Coronary artery (tissue), 2 donors: Measurements from ENCODE around the gene HAPLN2.
"Not testable (repeated sequence)": the region's sequence is repeated elsewhere in the genome, so short reads cannot be mapped to it uniquely, and the experiment has no call there.

ENCODE experiments used
- DNase-seq: peaks from one replicate; pipeline ENCODE4 v3.0.0-alpha.2; 2017; ENCODE audit warnings: low spot score
- H3K27ac ChIP-seq, 2 donors: fragments of 200-600 bp; sonication (generic); one replicate each; pipeline ENCODE4 v1.5.1; 2016 to 2019
- H3K4me3 ChIP-seq: fragments of 200-600 bp; sonication (generic); 2 replicates; pipeline ENCODE4 v1.5.1; 2016; ENCODE audit warnings: mild to moderate bottlenecking, moderate library complexity
- TF ChIP-seq, protein P1 (sequence below): fragments of 200-600 bp; sonication (generic); IDR thresholded peaks from one replicate; pipeline ENCODE4 v1.5.1; 2019; ENCODE audit warnings: antibody characterized with exemption

HAPLN2 gene

DNA sequence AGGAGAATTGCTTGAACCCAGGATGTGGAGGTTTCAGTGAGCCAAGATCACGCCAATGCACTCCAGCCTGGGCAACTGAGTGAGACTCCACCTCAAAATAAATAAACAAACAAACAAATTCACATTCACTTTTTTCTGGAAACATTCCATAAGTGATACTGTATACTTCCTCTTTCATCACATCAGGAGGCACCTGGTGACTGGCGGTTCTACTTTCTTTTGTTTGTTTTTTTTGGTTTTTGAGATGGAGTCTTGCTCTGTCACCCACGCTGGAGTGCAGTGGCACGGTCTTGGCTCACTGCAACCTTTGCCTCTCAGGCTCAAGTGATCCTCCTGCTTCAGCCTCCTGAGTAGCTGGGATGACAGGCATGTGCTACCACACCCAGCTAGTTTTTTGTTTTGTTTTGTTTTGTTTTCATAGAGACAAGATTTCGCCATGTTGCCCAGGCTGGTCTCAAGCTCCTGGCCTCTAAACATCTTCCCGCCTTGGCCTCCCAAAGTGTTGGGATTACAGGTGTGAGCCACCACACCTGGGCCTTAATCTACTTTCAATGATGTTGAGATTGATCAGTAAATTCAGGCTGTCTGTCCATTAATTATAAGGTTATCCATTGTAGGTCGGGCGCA lies 10.7 kb downstream of the HAPLN2 start:
- no peak overlapping the region for H3K27ac ChIP-seq
- H3K4me3 ChIP-seq = no peak overlapping the region
- TF ChIP-seq, protein P1, sequence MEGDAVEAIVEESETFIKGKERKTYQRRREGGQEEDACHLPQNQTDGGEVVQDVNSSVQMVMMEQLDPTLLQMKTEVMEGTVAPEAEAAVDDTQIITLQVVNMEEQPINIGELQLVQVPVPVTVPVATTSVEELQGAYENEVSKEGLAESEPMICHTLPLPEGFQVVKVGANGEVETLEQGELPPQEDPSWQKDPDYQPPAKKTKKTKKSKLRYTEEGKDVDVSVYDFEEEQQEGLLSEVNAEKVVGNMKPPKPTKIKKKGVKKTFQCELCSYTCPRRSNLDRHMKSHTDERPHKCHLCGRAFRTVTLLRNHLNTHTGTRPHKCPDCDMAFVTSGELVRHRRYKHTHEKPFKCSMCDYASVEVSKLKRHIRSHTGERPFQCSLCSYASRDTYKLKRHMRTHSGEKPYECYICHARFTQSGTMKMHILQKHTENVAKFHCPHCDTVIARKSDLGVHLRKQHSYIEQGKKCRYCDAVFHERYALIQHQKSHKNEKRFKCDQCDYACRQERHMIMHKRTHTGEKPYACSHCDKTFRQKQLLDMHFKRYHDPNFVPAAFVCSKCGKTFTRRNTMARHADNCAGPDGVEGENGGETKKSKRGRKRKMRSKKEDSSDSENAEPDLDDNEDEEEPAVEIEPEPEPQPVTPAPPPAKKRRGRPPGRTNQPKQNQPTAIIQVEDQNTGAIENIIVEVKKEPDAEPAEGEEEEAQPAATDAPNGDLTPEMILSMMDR = no peak
- DNase-seq = no peak

DNA sequence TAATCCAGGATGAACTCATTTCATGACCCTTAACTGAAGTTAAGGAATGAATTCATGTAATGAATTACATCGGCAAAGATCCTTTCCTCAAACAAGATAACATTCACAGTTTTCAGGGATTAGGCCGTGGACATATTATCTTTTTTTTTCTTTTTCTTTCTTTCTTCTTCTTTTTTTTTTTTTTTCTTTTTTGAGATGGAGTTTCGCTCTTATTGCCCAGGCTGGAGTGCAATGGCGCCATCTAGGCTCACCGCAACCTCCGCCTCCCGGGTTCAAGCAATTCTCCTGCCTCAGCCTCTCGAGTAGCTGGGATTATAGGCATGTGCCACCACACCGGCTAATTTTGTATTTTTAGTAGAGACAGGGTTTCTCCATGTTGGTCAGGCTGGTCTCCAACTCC lies 11.9 kb downstream of the HAPLN2 start:
- H3K27ac ChIP-seq, H3K4me3 ChIP-seq, DNase-seq: not testable (repeated sequence)

DNA sequence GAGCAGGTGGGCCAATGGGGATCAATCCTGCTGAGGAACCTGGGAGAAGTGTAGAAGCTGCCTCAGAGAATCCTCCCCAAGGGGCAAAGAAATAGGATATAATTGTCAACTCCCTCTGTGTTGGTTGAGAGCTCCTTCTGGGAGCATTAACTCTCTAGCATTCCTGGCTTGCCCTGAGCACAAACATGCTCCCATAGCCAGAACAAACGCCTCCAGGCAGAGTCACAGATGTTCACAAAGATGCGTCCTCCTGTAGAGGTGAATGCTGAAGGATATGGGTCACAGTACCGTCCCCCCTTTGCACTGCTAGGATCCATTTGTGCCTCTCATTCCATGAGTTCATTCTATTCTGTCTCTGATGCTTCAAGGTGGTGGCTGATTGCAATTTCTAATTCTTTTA lies 13.1 kb downstream of the HAPLN2 start:
- DNase-seq = no peak
- no peak overlapping the region for H3K4me3 ChIP-seq
- H3K27ac ChIP-seq = no peak overlapping the region
- TF ChIP-seq, protein P1 = no peak

DNA sequence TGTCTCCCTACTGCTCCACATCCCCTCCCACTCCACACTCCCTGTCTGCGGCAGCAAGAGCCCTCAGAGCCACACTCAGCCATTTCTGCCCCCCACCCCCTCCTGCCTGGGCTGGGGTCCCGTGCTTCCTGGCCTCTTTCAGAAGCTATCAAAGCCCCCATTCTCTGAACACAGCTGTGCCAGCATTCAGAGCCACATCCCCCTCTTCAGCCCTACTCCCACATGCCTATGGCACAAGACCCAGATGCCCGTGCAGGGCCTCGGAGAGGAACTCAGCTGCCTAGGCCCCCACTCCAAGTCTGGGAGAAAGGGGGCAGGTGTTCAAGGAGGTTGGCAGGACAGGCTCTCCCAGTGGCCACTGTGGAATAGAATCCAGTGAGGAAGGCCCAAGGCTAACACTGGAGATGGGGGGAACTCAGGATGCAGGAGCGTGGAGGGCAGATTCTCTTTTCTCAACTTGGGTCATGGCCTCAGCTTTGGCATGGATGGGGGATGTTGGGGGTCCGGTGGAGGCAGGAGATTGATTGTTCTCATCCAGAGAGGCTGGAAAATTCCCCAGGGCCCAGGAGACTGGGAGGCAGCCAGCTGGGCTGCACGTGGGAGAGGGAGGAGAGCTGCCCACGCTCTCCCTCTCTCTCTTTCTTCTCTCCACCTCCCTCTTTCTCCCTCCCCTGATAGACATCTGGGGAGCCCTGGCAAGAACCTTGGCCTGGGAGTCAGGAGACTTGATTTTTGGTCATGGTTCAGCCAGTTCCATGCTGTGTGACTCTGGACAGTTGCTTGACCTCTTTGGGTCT lies 19.2 kb downstream of the HAPLN2 start:
- Histone ChIP-seq H3K4me3 (no peak overlapping the region), H3K27ac (no peak overlapping the region)
- DNase-seq = no peak
- TF ChIP-seq, protein P1 = no peak

DNA sequence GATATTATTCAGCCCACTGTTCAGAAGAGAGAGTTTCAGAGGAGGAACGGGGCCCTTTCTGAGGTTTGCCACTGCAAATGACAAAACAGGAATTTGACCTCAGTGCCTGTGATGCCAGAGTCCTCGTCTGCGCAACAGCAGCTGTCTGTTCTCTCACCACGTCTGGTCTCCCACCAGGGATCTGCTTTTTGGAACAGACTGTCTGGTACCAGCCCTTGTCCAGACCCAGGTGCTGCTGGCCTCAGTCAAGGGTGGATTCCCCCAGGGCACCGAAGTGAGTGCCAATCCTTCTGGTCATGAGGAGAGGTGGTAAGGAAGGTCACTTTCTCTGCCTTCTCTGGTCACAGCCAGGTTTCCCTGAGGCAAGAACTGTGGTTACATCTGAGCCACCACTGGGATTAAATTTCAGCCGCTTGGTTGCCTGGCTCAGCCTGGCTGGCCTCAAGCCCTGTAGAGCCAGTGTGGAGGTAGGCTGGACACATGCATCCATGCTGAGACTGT lies 20.4 kb downstream of the HAPLN2 start:
- TF ChIP-seq, protein P1 = no peak
- Histone ChIP-seq H3K4me3 (no peak overlapping the region), H3K27ac (no peak overlapping the region)
- no peak for DNase-seq

DNA sequence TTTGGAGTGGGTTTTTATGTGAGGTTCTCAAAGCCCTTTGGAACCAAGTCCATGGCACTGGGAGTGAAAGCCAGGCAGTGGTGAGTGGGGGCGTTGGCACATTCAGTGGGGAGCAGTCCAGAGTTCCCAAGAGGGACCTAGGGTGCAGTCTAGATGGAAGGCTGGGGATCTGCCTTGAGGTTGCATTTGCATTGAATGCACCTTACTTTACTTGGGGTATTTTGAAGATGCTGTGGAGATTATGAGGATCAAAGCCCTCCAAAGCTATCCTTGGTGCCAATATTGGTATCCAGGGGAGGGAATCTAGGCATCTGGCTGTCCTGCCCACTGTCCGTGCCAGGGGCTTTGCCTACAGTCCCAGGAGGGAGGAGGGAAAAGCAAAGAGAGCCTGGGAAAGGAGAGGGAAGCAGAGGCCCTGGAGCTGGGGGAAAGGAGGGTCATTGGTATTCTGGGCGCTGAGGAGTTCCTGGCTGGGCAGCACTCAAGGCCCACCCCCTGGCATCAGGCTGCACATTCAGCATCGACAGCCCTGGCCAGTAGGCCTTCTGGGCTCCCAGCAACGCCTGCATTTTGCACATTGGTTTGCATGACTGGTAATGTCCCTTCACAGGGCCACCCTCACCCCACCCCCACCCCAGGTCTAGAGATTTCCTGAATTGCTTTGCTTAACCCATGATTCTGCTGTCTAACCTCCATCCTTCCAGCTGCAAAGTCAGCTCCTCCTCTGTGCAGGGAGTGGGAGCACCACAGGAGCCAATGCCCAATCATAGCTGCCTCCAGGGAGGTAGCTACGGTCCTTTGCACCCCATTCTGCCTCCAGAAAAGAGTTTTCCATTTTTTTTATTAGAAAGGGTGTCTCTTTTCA lies 21.9 kb downstream of the HAPLN2 start:
- H3K27ac ChIP-seq = no peak overlapping the region
- DNase-seq = no peak
- no peak overlapping the region for H3K4me3 ChIP-seq
- TF ChIP-seq, protein P1 = no peak

DNA sequence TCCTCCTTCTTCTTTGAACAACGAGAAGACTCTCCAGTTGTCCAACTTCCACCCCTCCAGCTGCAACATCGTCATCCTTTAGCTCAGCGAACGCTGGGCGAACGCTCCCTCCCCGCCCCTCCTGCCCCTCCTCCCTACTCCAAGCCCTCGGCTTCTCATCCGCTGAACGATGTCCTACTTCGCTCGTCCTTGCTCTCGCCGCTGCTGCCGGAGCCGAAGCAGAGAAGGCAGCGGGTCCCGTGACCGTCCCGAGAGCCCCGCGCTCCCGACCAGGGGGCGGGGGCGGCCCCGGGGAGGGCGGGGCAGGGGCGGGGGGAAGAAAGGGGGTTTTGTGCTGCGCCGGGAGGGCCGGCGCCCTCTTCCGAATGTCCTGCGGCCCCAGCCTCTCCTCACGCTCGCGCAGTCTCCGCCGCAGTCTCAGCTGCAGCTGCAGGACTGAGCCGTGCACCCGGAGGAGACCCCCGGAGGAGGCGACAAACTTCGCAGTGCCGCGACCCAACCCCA lies 22.6 kb downstream of the HAPLN2 start, which contains the start of gene BCAN:
Gene BCAN, plus strand, starts transcription at position 357 of the 504 bp plus-strand sequence. CDS start 3,938 bp downstream, outside the sequence.
- no peak within 1 kb of the TSS for H3K27ac ChIP-seq
- peak within 1 kb of the TSS; percentile 67 for H3K4me3 ChIP-seq
- TF ChIP-seq, protein P1 = no peak
- DNase-seq = no peak
